Kidney epithelial cell (primary cell): ENCODE results near the gene VEZF1. TPM values are rescaled to one million over a fixed set of nuclear protein-coding genes. Genes with fewer than 3 reads are reported as not detected.

Experiments
- DNase-seq: peaks from one replicate; pipeline ENCODE4 v3.0.0-alpha.2; 2010; ENCODE audit warnings: low read depth
- H3K27me3 ChIP-seq: 2 replicates; pipeline ENCODE4 v1.6.0; 2011; ENCODE audit warnings: low read length; ENCODE audit not compliant: control insufficient read depth, insufficient read depth
- H3K36me3 ChIP-seq: 2 replicates; pipeline ENCODE4 v1.5.1; 2011; ENCODE audit warnings: low read length; ENCODE audit not compliant: control insufficient read depth, insufficient read depth
- H3K4me3 ChIP-seq: 2 replicates; pipeline ENCODE4 v1.5.1; 2011; ENCODE audit warnings: low read depth, mild to moderate bottlenecking, control low read depth, low read length
- total RNA-seq: library from RNA; depleted of rRNA; stranded (reverse); fragments of >200 nt; gene quantifications from 2 replicates; pipeline ENCODE4 v1.2.3, GENCODE V29; 2015
- TF ChIP-seq, protein P1 (sequence below): IDR thresholded peaks from 2 replicates; pipeline ENCODE4 v1.5.1; 2011; ENCODE audit warnings: mild to moderate bottlenecking, moderate library complexity, low read length, control low read depth, inconsistent platforms; ENCODE audit not compliant: insufficient read depth, poor library complexity, severe bottlenecking

VEZF1 gene
- total RNA-seq, 1 donor from 2014 or later: 78.3 TPM

- peaks cover 3% of the 10 kb centered on the region for H3K36me3 ChIP-seq
- no peaks in the 10 kb centered on the region for H3K27me3 ChIP-seq
- TF ChIP-seq, protein P1, sequence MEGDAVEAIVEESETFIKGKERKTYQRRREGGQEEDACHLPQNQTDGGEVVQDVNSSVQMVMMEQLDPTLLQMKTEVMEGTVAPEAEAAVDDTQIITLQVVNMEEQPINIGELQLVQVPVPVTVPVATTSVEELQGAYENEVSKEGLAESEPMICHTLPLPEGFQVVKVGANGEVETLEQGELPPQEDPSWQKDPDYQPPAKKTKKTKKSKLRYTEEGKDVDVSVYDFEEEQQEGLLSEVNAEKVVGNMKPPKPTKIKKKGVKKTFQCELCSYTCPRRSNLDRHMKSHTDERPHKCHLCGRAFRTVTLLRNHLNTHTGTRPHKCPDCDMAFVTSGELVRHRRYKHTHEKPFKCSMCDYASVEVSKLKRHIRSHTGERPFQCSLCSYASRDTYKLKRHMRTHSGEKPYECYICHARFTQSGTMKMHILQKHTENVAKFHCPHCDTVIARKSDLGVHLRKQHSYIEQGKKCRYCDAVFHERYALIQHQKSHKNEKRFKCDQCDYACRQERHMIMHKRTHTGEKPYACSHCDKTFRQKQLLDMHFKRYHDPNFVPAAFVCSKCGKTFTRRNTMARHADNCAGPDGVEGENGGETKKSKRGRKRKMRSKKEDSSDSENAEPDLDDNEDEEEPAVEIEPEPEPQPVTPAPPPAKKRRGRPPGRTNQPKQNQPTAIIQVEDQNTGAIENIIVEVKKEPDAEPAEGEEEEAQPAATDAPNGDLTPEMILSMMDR: no peak
- H3K4me3 ChIP-seq: no peak overlapping the region
- DNase-seq: no peak
Measured at GRCh38 chr17:57972151-57972550, 15.9 kb downstream of the VEZF1 start.

GRCh38 chr17:57971572-57971971 lies 16.5 kb downstream of the VEZF1 start:
- H3K27me3 ChIP-seq: no peaks in the 10 kb centered on the region
- no peak overlapping the region for H3K4me3 ChIP-seq
- TF ChIP-seq, protein P1: no peak
- no peak for DNase-seq
- peaks cover 1% of the 10 kb centered on the region for H3K36me3 ChIP-seq

DNA sequence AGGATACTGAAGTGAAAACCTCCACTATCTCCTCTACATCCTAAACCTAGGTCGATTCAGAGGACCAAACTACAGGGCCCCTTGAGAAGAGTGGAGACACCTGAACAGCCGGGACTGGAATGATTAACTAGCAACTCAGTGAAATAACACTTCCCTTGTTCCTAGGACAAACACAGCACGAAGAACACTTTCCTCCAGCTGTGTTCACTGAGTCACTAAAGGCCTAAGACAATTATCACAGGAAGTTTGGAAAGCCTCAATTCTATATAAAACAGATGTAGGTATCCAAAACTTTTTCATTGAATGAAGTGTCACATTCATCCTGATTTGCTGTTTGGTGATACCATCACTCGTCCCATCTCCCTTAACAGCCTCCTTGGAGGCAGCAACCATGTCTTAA lies 17.3 kb downstream of the VEZF1 start:
- no peak overlapping the region for H3K4me3 ChIP-seq
- no peaks in the 10 kb centered on the region for H3K27me3 ChIP-seq
- TF ChIP-seq, protein P1: no peak
- no peak for DNase-seq
- peaks cover 1% of the 10 kb centered on the region for H3K36me3 ChIP-seq

DNA sequence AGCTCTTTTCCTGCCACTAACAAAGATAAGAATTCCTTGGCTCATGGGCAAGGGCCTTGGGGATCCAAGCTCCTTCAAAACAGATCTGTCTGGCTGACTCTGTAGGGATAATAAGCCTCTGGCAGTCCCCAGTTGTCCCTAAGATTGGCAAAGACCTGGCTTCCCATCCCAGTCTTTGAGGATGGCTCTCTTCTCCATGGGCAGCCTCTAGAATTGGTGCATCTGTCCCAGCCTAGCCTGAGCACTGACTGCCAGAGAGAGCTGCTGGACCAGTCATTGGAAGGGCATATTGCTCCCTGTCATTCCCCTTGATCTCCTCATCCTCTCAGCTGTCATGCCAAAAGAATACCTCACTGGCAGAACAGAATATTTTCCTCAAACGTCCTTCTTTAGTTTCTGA lies 19.6 kb downstream of the VEZF1 start:
- H3K4me3 ChIP-seq: no peak overlapping the region
- no peak for DNase-seq
- TF ChIP-seq, protein P1: no peak
- no peaks in the 10 kb centered on the region for H3K27me3 ChIP-seq
- no peaks in the 10 kb centered on the region for H3K36me3 ChIP-seq

- TF ChIP-seq, protein P1: no peak
- DNase-seq: no peak
Measured at GRCh38 chr17:57966875-57967274, 21.2 kb downstream of the VEZF1 start.

DNA sequence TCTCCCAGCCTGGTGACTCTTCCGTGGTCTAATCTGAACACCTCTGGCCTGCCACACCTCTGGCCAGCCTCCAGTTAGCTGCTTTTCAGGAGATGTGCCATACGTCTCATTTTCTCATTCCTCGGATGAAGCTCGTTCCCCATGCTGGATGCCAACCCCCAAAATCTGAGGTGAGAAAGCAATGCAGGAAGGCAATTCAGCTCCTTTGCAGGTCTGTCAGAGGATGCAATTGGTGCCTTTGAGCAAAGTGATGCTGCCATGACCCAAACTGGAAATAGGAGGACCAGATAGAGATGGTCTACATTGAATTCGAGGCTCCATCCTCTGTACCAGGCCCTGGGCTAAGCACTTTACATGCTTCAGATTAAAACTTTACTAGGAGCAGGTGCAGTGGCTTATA lies 21.8 kb downstream of the VEZF1 start:
- H3K4me3 ChIP-seq: no peak overlapping the region
- TF ChIP-seq, protein P1: no peak
- no peaks in the 10 kb centered on the region for H3K27me3 ChIP-seq
- no peak for DNase-seq
- no peaks in the 10 kb centered on the region for H3K36me3 ChIP-seq

More at GRCh38 chr17:57966875-57967274, 21.2 kb downstream of the VEZF1 start:
- Histone ChIP-seq H3K4me3 (no peak overlapping the region), H3K27me3 (no peaks in the 10 kb centered on the region), H3K36me3 (no peaks in the 10 kb centered on the region)
